ENCODE data around the gene AK4.

The AK4 gene

GRCh38 chr1:65254320-65255034 lies 106.5 kb downstream of the AK4 start:
- DNase-seq: peak; percentile 70

DNA sequence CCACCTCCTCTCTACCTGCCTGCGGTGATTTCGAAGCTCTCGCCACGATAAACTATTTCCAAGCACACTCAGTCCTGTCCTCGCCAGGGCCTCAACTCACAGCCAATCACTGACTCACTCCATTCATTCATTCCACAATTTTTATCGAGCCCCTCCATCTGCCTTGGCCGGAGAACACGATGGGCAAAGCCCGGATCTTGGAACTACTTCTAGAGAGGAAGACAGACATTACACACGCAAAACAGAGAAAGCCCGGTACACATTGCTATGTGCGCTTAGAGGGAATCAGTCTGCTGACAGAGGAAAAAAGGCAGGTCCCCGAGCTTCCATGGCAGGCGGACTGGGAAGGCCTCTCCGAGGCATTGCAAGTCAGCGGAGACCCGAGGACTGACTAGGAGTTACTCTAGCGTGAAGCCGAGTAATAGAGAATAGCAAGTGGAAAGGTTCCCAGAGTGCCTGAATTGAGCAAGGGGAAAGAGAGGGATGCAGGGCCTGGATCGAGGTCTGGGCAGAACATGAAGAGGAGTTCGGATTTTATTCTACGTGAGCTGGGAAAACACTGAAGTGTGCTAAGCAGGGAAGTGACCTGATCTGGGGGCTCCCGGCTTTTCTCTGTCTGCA lies 107.1 kb downstream of the AK4 start:
- DNase-seq: no peak

DNA sequence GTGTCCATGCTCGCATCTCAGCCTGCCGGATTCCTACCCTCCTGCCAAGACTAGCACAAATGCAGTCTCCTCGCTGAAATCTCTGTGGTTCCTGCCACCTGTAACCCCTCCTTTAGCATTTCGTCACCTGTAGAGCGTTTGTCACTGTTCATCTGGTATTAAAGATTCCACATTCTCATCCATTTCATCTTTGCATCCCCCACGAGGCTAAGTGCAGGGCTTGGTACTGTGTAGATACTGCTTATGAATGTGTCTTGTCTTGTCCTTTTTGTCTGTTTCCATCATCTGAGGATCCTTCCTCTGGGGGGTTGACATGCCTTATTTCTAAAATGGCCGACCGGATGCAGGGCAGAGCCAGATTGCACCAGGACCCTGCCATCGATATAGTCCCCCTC lies 107.7 kb downstream of the AK4 start:
- DNase-seq: no peak

GRCh38 chr1:65256860-65257708 lies 109.1 kb downstream of the AK4 start:
- no peak for DNase-seq

GRCh38 chr1:65258106-65258505 lies 110.1 kb downstream of the AK4 start:
- DNase-seq: no peak

- no peak for DNase-seq
Observed at GRCh38 chr1:65259816-65260215, 111.8 kb downstream of the AK4 start.

DNA sequence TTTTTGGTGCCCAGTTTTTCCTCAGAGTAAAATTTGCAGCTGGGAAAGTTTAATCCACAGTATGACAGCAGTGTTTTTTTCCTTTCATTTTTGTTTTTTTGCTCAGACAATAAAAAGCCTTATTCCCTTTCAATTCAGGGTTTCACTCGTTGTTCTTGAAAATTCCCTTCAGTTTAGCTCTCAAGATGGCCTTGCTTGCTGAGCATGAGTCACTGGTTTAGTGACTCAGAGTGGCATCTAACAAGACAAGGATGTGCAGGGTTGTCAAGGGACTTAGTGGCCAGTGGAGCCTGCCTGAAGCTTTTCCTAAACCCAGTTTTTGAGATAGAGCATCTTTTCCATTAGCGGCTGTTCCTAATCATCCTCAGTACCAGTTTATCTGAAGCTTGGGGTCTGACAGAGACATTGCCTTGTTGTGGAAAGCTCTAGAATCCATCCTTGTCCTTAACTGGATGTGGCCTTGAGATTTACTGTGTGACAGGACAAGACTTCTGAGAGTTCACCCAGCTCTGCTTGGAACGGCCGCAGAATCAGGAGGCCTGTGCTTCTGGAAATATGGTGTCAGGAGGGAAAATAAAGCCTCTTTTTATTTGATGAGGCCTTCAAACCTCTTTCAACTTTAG lies 113.0 kb downstream of the AK4 start:
- peak; percentile 9 for DNase-seq

GRCh38 chr1:65263286-65263685 lies 115.3 kb downstream of the AK4 start:
- no peak for DNase-seq

GRCh38 chr1:65264197-65264929 lies 116.4 kb downstream of the AK4 start:
- DNase-seq: no peak

DNA sequence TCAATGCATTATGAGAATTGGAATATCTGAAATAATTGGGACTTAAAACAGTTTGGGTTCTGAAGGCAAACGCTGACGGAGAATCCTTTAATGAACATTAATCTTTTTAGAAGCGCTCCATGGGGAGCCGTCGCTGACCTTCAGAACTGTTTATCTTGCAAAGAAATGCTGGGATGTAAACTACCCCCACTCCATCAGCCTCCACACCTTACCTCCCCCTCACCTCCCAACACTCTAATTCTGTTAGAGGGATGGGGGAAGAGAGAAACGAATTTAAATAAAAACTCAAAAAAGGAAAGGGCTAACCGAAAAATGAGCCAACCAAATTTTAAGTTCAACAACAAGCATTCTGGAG lies 117.3 kb downstream of the AK4 start:
- no peak for DNase-seq

DNA sequence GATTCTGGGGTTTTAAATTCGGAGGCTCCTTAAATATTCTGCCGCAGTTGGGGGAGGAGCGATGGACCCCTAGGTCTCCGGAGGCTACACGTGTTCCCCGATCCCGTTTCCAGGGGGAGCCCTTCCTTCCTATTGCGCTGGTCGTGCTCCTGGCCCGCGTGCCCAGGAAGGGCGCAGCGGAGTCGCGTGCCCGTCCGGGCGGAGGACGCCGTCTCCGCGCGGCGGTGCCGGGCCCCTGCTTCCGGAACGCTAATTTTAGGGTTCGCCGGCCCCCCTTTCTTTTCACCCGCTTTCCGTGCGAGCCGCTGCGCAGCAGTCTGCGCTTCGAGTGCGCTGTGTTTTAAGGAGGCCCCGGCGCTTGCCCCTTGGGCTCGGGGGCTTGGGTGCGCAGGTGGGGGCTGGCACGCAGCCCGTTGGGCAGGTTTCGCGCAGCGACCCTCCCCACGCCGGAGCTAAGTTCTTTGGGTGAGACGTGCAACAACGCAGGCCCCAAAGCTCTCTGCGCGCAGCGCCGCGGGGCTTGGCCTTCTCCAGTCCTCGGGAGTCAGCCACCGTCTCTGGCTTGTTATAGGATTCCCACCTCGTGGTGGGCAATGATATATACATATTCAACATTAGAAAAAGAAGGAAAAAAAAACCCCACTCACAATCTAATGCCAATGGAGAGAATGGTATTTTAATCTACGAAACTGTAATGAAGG lies 117.8 kb downstream of the AK4 start:
- no peak for DNase-seq

- no peak for DNase-seq
Observed at GRCh38 chr1:65266476-65266875, 118.5 kb downstream of the AK4 start.

DNA sequence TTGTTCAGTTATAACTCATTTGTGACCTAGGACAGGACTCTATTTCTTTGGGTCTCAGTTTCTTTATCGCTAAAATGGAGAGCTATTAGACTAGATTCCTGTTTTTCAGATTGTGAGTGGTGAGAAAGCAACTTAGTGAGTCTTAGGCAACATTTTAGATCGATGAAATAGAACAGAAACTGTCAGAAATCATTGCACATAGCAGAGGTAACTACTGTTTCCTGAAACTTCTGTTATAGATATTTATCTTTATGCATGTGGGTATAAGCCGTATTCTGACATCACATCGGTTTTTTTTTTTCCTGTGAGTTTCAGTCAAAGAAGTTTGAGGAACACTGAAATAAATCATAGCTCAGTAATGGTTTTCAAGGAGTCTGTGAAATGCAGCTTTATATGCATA lies 119.3 kb downstream of the AK4 start:
- DNase-seq: no peak

DNA sequence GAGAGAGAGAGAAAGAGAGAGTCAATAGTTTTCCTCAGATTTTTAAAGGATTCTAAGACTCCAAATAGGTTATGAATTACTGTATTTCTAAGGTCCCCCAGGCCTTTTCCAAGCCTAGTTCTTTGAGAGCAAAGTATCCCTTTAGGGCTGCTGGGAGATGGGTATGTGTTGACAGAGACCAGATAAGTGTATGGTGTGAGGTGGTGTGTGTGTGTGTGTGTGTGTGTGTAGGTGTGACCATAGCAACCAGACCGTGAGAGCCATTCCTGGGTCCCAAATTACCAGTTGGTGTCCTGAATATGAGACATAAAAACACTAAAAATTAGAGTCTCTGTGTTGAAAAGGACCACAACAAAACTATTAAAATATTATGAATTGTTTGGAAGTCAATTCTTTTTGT lies 119.7 kb downstream of the AK4 start:
- DNase-seq: no peak

- DNase-seq: no peak
Observed at GRCh38 chr1:65269612-65270011, 121.6 kb downstream of the AK4 start.

- DNase-seq: no peak
Observed at GRCh38 chr1:65276197-65276939, 128.4 kb downstream of the AK4 start.

GRCh38 chr1:65277605-65278347 lies 129.8 kb downstream of the AK4 start:
- DNase-seq: no peak

DNA sequence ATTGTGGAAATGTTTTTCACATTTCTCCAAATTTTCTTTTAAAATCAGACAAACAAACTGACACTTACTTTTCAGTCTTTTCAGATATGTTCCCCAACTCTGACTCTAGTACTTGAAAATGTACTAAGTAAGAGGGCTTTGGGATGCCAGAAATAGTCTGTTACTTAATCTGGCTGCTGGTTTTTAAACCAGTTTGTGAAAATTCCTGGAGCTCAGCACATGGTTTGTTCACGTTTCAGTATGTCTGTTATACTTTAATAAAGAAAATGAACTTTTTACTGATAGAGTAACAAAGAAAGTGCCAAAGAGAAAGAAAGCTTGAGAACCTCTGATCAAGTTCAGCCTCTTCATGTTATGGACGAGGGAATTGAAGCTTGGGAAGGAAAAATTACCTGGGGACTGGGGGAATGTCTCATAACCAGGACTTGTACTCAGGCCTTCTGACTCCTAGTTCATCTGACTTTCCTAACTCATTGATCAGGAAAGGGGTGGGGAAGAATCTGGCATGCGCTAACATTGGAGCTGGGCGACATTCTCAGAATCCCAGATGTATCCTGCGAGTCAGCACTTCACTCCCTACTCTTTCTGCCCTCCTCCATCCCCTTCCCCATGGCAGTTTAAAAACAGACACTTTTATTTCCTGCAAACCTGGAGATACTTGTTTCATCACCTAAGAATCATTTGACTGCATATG lies 130.5 kb downstream of the AK4 start:
- DNase-seq: no peak

- DNase-seq: no peak
Observed at GRCh38 chr1:65279070-65279779, 131.2 kb downstream of the AK4 start.
